ENCODE measurements around the gene INA.

DNA sequence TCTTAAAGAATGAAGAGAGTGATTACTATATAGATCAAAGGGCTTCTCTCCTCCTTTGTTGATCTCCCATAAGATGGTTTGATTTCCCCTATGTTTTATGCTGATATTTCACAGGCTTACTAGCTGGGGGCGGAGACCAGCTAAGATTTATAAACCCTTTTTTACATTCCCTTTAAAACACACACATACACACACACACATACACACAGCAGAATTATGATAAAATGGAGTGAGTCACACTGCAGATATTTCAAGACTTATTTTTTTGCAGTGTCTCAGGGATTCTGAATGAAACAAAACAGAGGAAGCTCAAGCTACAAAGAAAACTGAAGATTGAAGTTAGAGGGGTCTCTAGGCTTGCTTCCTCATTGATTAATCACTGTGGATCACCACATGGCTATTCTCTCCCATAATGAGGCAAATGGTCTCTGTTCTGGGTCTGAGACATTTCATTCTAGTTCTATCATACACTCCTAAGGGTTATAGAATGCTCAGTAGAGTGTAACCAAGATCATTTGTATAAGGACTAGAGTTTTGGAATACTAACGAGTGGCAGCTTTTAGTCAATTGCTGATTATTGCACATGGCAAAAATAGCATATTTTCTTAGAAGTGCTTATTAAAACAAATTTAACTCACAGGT is 18.6 kb downstream of the INA start:
- TF ChIP-seq, protein P1, sequence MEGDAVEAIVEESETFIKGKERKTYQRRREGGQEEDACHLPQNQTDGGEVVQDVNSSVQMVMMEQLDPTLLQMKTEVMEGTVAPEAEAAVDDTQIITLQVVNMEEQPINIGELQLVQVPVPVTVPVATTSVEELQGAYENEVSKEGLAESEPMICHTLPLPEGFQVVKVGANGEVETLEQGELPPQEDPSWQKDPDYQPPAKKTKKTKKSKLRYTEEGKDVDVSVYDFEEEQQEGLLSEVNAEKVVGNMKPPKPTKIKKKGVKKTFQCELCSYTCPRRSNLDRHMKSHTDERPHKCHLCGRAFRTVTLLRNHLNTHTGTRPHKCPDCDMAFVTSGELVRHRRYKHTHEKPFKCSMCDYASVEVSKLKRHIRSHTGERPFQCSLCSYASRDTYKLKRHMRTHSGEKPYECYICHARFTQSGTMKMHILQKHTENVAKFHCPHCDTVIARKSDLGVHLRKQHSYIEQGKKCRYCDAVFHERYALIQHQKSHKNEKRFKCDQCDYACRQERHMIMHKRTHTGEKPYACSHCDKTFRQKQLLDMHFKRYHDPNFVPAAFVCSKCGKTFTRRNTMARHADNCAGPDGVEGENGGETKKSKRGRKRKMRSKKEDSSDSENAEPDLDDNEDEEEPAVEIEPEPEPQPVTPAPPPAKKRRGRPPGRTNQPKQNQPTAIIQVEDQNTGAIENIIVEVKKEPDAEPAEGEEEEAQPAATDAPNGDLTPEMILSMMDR (IDR thresholded peaks at IDR 0.05; ENCODE audit: low read depth, low read length): no peak
- TF ChIP-seq POLR2A (IDR thresholded peaks at IDR 0.05; ENCODE audit: extremely low read depth, insufficient read length): no peak
- TF ChIP-seq, protein P2, sequence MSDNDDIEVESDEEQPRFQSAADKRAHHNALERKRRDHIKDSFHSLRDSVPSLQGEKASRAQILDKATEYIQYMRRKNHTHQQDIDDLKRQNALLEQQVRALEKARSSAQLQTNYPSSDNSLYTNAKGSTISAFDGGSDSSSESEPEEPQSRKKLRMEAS (IDR thresholded peaks at IDR 0.05; ENCODE audit: low read depth, low read length): no peak
- TF ChIP-seq MYC (IDR thresholded peaks at IDR 0.05; ENCODE audit: low read depth, low read length): no peak
